GM19240 (cell line): ENCODE data around the gene TRRAP.

Source experiments
- DNase-seq: peaks from one replicate; pipeline ENCODE4 v3.0.0; 2011; ENCODE audit warnings: low spot score; ENCODE audit not compliant: insufficient read length

The TRRAP gene

GRCh38 chr7:98900815-98901214, 22.5 kb downstream of the TRRAP start:
- DNase-seq = no peak

- no peak for DNase-seq
Observed at GRCh38 chr7:98902523-98902922, 24.2 kb downstream of the TRRAP start.

DNA sequence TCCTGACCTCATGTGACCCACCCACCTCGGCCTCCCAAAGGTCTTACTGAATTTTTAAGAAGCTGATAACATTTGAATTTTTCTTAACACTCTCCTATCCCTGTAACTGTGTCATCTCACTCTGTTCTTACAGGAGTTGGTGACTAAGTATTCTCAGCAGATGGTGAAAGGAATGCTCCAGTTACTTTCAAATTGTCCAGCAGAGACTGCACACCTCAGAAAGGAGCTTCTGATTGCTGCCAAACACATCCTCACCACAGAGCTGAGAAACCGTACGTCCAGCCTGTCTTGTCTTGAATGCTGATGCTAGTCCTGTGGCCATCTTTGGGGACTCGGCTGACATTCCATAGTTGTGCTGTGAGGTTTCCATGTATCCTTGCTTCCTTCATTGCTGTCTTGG, 24.9 kb downstream of the TRRAP start:
- DNase-seq = no peak

- DNase-seq = no peak
Observed at GRCh38 chr7:98907570-98907969, 29.2 kb downstream of the TRRAP start.

GRCh38 chr7:98908585-98908984, 30.3 kb downstream of the TRRAP start:
- no peak for DNase-seq

DNA sequence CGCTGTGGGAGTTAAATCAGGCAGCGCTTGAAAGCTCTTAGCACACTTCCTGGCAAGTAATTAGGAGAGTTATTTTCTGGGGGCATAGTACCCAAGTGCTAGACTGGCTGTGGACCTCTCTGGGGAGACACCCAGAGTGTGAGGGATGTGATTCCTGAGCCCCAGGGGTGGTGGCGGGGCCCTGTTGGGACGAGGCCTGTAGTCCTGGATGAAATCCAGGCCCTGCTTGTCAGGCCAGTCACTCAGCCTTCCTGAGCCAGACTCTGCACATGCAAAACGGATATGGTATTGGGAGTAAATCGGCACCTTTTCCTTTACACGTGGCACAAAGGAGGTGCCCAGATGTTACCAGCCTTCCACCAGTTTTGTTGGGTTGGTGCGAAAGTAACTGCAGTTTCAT, 31.2 kb downstream of the TRRAP start:
- DNase-seq = no peak

DNA sequence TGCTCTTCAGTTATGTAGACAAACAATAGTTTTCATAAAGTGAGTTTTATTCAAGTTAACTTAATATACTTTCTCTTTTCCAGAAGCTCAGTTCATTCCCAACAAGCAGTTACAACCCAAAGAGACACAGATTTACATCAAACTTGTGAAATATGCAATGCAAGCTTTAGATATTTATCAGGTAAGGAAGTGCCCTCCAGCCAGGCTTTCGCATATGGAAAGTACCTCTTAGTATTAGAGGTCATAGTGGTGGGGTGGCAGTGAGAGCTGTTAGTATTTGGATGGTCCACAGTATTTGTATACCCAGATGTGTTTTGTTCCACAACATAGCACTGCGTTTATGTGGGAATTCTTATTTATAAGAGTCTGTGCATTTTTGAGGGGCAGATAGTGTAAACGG, 32.1 kb downstream of the TRRAP start:
- DNase-seq = no peak

GRCh38 chr7:98911916-98912315, 33.6 kb downstream of the TRRAP start:
- no peak for DNase-seq

DNA sequence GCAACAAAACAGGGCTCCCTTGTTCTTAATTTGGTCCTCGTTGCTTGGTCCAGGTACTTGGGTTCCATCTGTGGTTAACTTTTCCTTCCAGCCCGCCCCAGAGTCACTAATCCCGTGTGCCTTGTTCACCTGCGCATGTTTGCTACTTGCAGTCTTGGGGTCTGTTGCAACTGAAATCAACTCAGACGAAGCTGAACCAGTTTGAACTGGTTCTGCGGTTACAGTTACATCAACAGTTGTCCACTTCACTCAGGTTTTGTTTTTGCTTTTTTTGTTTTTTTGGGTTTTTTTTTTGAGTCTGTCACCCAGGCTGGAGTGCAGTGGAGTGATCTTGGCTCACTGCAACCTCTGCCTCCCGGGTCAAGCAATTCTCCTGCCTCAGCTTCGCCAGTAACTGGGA, 34.7 kb downstream of the TRRAP start:
- no peak for DNase-seq

DNA sequence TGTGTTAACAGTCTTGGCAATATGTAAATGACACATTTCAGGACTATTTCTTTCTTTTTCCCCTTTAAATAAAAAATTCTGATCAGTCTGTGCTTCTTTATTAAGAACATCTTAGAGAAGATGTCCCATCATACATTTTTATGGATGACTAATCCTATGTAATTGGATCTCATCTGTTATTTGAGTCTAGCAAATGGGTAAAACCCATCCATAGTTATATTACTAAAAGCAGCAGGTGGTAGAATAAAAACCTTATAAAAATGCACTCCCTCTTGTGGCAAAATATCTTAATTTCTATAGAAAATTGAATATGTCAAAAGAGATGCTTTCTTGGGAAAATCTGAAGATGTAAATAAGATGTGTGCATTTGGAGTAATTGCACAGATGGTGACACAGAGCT, 35.3 kb downstream of the TRRAP start:
- no peak for DNase-seq

- DNase-seq = no peak
Observed at GRCh38 chr7:98917331-98917730, 39.0 kb downstream of the TRRAP start.

- DNase-seq = no peak
Observed at GRCh38 chr7:98921608-98922372, 43.5 kb downstream of the TRRAP start.

DNA sequence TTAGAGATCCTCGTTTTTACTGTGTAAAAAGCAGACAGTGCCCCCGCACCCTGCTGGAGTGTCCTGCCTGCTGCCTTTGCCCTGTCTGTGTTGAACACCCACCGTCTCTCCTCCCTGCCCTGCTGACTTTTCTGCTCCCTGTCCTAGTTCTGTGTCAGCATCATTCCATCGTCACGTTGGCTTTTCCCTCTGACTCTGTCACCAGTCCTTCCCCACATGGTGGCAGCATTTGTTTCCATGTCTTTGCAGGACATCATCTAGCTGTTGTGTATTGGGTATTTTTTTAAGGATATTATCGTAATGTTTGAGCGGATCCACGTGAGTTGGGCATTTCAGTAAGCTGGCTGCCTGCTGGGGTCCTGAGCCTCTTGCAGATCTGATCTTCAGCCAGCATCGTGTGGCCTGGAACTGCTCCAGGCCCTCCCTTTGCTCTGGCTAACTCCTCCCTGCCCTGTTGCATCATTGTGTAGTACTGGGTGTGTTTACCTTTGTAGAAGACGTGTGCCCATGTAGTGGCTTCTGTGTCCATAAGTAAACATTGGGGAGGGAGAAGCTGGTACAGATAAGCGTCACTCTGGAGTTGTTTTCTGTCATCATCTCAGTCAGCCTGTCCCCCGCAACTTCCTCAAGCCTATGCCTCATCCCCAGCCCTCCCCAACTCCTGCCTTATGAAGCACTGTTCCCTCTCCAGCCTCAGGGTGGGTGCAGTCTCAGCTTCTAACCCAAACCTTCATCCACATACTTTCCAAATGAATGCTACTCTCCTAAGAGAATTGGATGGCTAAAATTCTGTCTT, 44.3 kb downstream of the TRRAP start:
- DNase-seq = no peak

DNA sequence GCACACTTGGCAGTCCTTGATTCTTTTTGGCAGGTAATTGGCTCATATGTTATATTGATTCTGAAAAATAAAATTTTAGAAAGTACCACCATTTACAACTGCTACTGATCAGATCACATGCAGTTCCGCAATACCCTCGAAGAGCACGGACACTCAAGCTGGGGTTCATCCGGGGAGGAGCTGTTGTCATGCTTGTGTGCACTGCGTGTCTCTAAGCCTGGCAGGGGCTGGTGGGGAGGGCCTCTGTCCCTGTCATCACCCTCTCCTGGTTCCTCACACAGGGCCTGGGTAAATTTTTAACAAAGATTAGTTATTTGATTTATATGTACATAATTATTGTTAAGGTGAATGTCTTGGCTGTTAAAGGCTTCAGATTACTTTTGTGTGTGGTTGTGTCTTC, 45.2 kb downstream of the TRRAP start:
- no peak for DNase-seq

DNA sequence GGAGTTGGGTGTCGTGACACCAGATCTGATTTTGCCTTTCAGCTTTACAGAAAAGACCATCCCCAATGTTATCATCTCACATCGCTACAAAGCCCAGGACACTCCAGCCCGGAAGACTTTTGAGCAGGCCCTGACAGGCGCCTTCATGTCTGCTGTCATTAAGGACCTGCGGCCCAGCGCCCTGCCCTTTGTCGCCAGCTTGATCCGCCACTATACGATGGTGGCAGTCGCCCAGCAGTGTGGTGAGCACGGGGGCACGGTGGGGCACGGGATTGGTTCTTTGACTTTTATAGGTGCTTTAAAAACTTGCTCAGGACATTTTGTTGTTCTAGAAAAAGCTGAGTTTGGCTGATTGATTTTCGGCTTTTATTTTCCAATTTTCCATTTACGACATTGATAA, 48.8 kb downstream of the TRRAP start:
- no peak for DNase-seq

GRCh38 chr7:98930464-98930863, 52.1 kb downstream of the TRRAP start:
- DNase-seq = no peak

- DNase-seq = no peak
Observed at GRCh38 chr7:98930921-98931320, 52.6 kb downstream of the TRRAP start.

- DNase-seq = no peak
Observed at GRCh38 chr7:98933321-98933720, 55.0 kb downstream of the TRRAP start.

- DNase-seq = no peak
Observed at GRCh38 chr7:98934267-98934666, 55.9 kb downstream of the TRRAP start.

DNA sequence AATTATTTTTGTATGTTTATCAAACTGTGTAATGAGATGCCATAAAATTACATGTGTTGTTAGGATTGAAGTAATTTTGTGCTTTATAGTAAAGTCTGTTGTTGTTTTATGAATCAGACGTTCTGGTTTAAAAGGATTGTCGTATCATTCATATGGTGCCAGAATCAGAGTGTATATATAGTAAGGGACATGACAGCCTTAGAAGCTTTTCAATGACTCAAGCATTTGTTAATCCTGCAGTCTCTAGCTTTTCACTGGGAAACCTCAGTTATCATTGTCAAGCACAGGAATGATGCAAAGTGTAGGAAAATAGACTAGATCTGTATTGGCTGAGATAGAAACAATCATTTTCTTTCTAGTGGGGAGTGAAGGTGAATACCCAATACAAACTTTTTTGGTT, 57.5 kb downstream of the TRRAP start:
- DNase-seq = no peak

DNA sequence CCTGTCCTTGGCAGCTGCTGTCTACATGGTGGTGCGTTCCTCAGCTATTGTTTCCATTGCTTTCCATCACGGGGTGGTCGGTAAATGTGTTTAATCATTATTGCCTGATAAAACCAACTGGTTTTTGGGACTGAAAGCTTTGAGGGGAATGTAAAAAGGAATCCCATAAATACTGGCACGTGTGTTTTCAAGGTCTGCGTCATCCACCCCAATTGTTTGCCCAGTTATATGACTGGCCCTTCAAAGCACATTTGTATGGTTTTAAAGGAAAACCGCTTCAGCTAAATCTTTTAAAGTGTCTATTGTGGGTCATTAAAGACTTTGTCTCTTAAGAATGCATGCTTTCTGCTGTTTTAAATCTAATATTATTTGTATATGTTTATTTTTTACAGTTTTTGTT, 65.0 kb downstream of the TRRAP start:
- DNase-seq = no peak

- DNase-seq = no peak
Observed at GRCh38 chr7:98944386-98944785, 66.1 kb downstream of the TRRAP start.

- DNase-seq = no peak
Observed at GRCh38 chr7:98945852-98946251, 67.5 kb downstream of the TRRAP start.
